Measurements from ENCODE around the gene SLC22A7. TPM values are rescaled to one million over a fixed set of nuclear protein-coding genes. Genes with fewer than 3 reads are reported as not detected.
A peak's percentile ranks its signal among the peaks of the same experiment; 100 is the strongest.

The SLC22A7 gene
- 1.8 TPM for total RNA-seq

- no peaks in the 10 kb centered on the region for H3K36me3 ChIP-seq
- H3K4me3 ChIP-seq = no peak within 1 kb of the TSS
- no peaks in the 10 kb centered on the region for H3K4me1 ChIP-seq
- H3K9me3 ChIP-seq = no peaks in the 10 kb centered on the region
- DNase-seq (ENCODE audit: low spot score in 2 of 2) = peak in 1 of 2 donors; percentile 33
- intact Hi-C loops (cut with DNase I) = no loop called here
- H3K27me3 ChIP-seq = no peaks in the 10 kb centered on the region
- TF ChIP-seq, protein P1, sequence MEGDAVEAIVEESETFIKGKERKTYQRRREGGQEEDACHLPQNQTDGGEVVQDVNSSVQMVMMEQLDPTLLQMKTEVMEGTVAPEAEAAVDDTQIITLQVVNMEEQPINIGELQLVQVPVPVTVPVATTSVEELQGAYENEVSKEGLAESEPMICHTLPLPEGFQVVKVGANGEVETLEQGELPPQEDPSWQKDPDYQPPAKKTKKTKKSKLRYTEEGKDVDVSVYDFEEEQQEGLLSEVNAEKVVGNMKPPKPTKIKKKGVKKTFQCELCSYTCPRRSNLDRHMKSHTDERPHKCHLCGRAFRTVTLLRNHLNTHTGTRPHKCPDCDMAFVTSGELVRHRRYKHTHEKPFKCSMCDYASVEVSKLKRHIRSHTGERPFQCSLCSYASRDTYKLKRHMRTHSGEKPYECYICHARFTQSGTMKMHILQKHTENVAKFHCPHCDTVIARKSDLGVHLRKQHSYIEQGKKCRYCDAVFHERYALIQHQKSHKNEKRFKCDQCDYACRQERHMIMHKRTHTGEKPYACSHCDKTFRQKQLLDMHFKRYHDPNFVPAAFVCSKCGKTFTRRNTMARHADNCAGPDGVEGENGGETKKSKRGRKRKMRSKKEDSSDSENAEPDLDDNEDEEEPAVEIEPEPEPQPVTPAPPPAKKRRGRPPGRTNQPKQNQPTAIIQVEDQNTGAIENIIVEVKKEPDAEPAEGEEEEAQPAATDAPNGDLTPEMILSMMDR (IDR thresholded peaks at IDR 0.05) = no peak
- H3K27ac ChIP-seq = no peak within 1 kb of the TSS
Observed at GRCh38 chr6:43297644-43298564, at the start of gene SLC22A7. SLC22A7 (plus strand) TSS chr6:43298260; CDS start chr6:43298359, 99 bp downstream.

DNA sequence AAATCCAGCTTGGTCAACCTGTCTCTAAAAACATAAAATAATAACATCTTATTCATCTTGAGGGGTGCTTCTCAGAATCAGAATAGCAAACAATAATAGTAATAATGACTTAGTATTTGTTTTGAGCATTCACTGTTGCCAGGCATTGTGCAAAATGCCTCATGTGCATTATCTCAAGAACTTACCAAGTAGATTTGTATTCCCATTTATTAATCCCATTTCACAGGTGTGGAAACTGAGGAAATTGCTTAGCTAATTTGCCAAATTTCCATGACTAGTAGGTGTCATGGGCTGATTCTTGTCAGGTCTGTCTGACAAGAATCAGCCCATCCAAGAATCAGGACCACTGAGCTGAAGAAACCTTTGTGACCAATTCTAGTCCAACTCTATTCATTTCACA, 49.3 kb upstream of the SLC22A7 start:
- Histone ChIP-seq H3K27me3 (no peaks in the 10 kb centered on the region), H3K9me3 (no peaks in the 10 kb centered on the region)
- intact Hi-C loops (cut with DNase I) = no loop called here

DNA sequence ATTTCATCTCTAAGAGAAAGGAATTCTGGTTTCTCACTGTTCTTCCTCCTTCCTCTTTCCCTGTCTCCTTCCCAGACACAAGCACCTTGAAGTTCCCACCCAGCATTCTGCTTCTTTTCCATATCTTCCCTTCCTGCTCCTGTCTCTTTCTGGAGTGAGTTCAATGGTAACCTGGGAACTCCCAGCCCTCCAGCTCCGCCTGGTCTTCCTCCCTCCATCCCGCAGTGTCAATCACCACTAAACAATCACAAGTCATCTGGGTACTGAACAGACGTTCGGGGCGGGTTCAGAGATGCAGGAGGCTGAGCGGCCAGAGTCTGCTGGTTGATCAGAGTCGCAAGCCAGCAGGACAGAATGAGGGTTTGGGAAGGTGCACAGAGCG, 47.1 kb upstream of the SLC22A7 start:
- Histone ChIP-seq H3K27ac (no peak overlapping the region), H3K4me3 (no peak overlapping the region), H3K4me1 (peaks cover 3 to 6% of the 10 kb centered on the region in 2 donors), H3K27me3 (no peaks in the 10 kb centered on the region), H3K9me3 (no peaks in the 10 kb centered on the region), H3K36me3 (no peaks in the 10 kb centered on the region)
- DNase-seq (ENCODE audit: low spot score in 2 of 2) = no peak
- TF ChIP-seq, protein P1 (IDR thresholded peaks at IDR 0.05) = no peak
- intact Hi-C loops (cut with DNase I) = no loop called here

More for the DNA sequence above, 49.3 kb upstream of the SLC22A7 start:
- TF ChIP-seq, protein P1 (IDR thresholded peaks at IDR 0.05) = no peak
- H3K27ac ChIP-seq = no peak overlapping the region
- no peak overlapping the region for H3K4me3 ChIP-seq
- peaks cover 3 to 6% of the 10 kb centered on the region in 2 donors for H3K4me1 ChIP-seq
- DNase-seq (ENCODE audit: low spot score in 2 of 2) = no peak
- no peaks in the 10 kb centered on the region for H3K36me3 ChIP-seq

- Histone ChIP-seq H3K9me3 (no peaks in the 10 kb centered on the region), H3K36me3 (no peaks in the 10 kb centered on the region), H3K27ac (no peak overlapping the region), H3K27me3 (no peaks in the 10 kb centered on the region), H3K4me3 (no peak overlapping the region), H3K4me1 (no peaks in the 10 kb centered on the region)
- TF ChIP-seq, protein P1 (IDR thresholded peaks at IDR 0.05) = no peak
- no peak for DNase-seq (ENCODE audit: low spot score in 2 of 2)
- intact Hi-C loops (cut with DNase I) = no loop called here
Observed at GRCh38 chr6:43253401-43253800, 44.7 kb upstream of the SLC22A7 start.

- no peaks in the 10 kb centered on the region for H3K36me3 ChIP-seq
- H3K4me1 ChIP-seq = no peaks in the 10 kb centered on the region
- no peak for DNase-seq (ENCODE audit: low spot score in 2 of 2)
- no peak overlapping the region for H3K4me3 ChIP-seq
- H3K27ac ChIP-seq = no peak overlapping the region
- no peaks in the 10 kb centered on the region for H3K27me3 ChIP-seq
- intact Hi-C loops (cut with DNase I) = no loop called here
- TF ChIP-seq, protein P1 (IDR thresholded peaks at IDR 0.05) = no peak
- H3K9me3 ChIP-seq = no peaks in the 10 kb centered on the region
Observed at GRCh38 chr6:43254138-43254817, 43.8 kb upstream of the SLC22A7 start.

Measured in ascending aorta (tissue), 2 donors.